ENCODE results near the gene GSX1.
"Not testable (repeated sequence)": the region's sequence is repeated elsewhere in the genome, so short reads cannot be mapped to it uniquely, and the experiment has no call there.

GSX1 gene

GRCh38 chr13:27792393-27793218, at the start of gene GSX1:
TSS of gene GSX1 (plus strand) at chr13:27792483. CDS start at chr13:27792691, 208 bp downstream.
- peak; percentile 13 to 21 for DNase-seq (ENCODE audit: extremely low read depth in 1 of 2, low read depth in 1 of 2)

GRCh38 chr13:27744801-27745200, 47.5 kb upstream of the GSX1 start:
- DNase-seq (ENCODE audit: extremely low read depth in 1 of 2, low read depth in 1 of 2), result no peak

- no peak for DNase-seq (ENCODE audit: extremely low read depth in 1 of 2, low read depth in 1 of 2)
Measured at GRCh38 chr13:27745301-27745700, 47.0 kb upstream of the GSX1 start.

- DNase-seq (ENCODE audit: extremely low read depth in 1 of 2, low read depth in 1 of 2), result not testable (repeated sequence)
Measured at GRCh38 chr13:27748143-27748542, 44.1 kb upstream of the GSX1 start.

- no peak for DNase-seq (ENCODE audit: extremely low read depth in 1 of 2, low read depth in 1 of 2)
Measured at GRCh38 chr13:27751953-27752532, 40.2 kb upstream of the GSX1 start.

- no peak for DNase-seq (ENCODE audit: extremely low read depth in 1 of 2, low read depth in 1 of 2)
Measured at GRCh38 chr13:27765650-27766049, 26.6 kb upstream of the GSX1 start.

- no peak for DNase-seq (ENCODE audit: extremely low read depth in 1 of 2, low read depth in 1 of 2)
Measured at GRCh38 chr13:27770809-27771208, 21.5 kb upstream of the GSX1 start.

GRCh38 chr13:27772651-27773425, 19.4 kb upstream of the GSX1 start:
- no peak for DNase-seq (ENCODE audit: extremely low read depth in 1 of 2, low read depth in 1 of 2)

- no peak for DNase-seq (ENCODE audit: extremely low read depth in 1 of 2, low read depth in 1 of 2)
Measured at GRCh38 chr13:27774169-27774568, 18.1 kb upstream of the GSX1 start.

- DNase-seq (ENCODE audit: extremely low read depth in 1 of 2, low read depth in 1 of 2), result no peak
Measured at GRCh38 chr13:27774651-27775050, 17.6 kb upstream of the GSX1 start.

GRCh38 chr13:27775943-27776342, 16.3 kb upstream of the GSX1 start:
- no peak for DNase-seq (ENCODE audit: extremely low read depth in 1 of 2, low read depth in 1 of 2)

GRCh38 chr13:27782151-27782550, 10.1 kb upstream of the GSX1 start:
- no peak for DNase-seq (ENCODE audit: extremely low read depth in 1 of 2, low read depth in 1 of 2)

- DNase-seq (ENCODE audit: extremely low read depth in 1 of 2, low read depth in 1 of 2), result no peak
Measured at GRCh38 chr13:27783111-27783510, 9.2 kb upstream of the GSX1 start.

- no peak for DNase-seq (ENCODE audit: extremely low read depth in 1 of 2, low read depth in 1 of 2)
Measured at GRCh38 chr13:27788271-27788670, 4.0 kb upstream of the GSX1 start.

GRCh38 chr13:27789153-27789494, 3.2 kb upstream of the GSX1 start:
- no peak for DNase-seq (ENCODE audit: extremely low read depth in 1 of 2, low read depth in 1 of 2)

GRCh38 chr13:27789495-27790303, 2.6 kb upstream of the GSX1 start:
- no peak for DNase-seq (ENCODE audit: extremely low read depth in 1 of 2, low read depth in 1 of 2)

GRCh38 chr13:27790523-27790922, 1.8 kb upstream of the GSX1 start:
- no peak for DNase-seq (ENCODE audit: extremely low read depth in 1 of 2, low read depth in 1 of 2)

- no peak for DNase-seq (ENCODE audit: extremely low read depth in 1 of 2, low read depth in 1 of 2)
Measured at GRCh38 chr13:27791146-27791900, 960 bp upstream of the GSX1 start.

GRCh38 chr13:27791901-27792392, 336 bp upstream of the GSX1 start:
- no peak for DNase-seq (ENCODE audit: extremely low read depth in 1 of 2, low read depth in 1 of 2)

All from stimulated activated CD8-positive, alpha-beta memory T cell treated with anti-CD3 and anti-CD28 coated beads, Interleukin-7, amount 100 ng/mL, for 48 hours (primary cell).